A673 (cell line): Measurements from ENCODE around the gene OTOA. TPM values are rescaled to one million over a fixed set of nuclear protein-coding genes. Genes with fewer than 3 reads are reported as not detected.
A peak's percentile ranks its signal among the peaks of the same experiment; 100 is the strongest.

Source experiments
- BruUV-seq: library from RNA; stranded (reverse); fragments of 400-500 nt; replicated peaks from 2 replicates; lab custom pipeline; 2021; lab: Mats Ljungman, UMichigan
- CTCF ChIA-PET: fragments of 300-600 bp; sonication (Branson Sonifier 250); formaldehyde crosslinking; loops from one replicate; lab custom pipeline; 2022; ENCODE audit warnings: antibody characterized with exemption; lab: Charles Lee
- POLR2A ChIA-PET: fragments of 300-600 bp; sonication (Branson Sonifier 250); formaldehyde crosslinking; loops from one replicate; lab custom pipeline; 2022; ENCODE audit warnings: antibody characterized with exemption; ENCODE audit not compliant: low non-redundant PET; lab: Charles Lee
- DNase-seq: peaks from one replicate; pipeline ENCODE4 v3.0.0-alpha.2; 2015; ENCODE audit warnings: low spot score
- H3K27ac ChIP-seq: fragments of 200-600 bp; sonication (generic); 2 replicates; pipeline ENCODE4 v1.5.1; 2016; ENCODE audit warnings: mixed run types, low read depth, mild to moderate bottlenecking, mixed read lengths, antibody characterized with exemption, low read length; ENCODE audit not compliant: poor library complexity, severe bottlenecking
- H3K27me3 ChIP-seq: fragments of 200-600 bp; sonication (generic); replicated peaks from 2 replicates; pipeline ENCODE4 v1.6.1; 2017; ENCODE audit warnings: mixed run types, low read depth, mild to moderate bottlenecking, mixed read lengths, antibody characterized with exemption, low read length; ENCODE audit not compliant: insufficient read depth, poor library complexity
- H3K36me3 ChIP-seq: fragments of 200-600 bp; sonication (generic); 2 replicates; pipeline ENCODE4 v1.6.1; 2016; ENCODE audit warnings: mixed run types, mild to moderate bottlenecking, mixed read lengths, antibody characterized with exemption, low read length; ENCODE audit not compliant: insufficient read depth, poor library complexity, severe bottlenecking
- H3K4me1 ChIP-seq: fragments of 200-600 bp; sonication (generic); 2 replicates; pipeline ENCODE4 v1.6.1; 2017; ENCODE audit warnings: mixed run types, mild to moderate bottlenecking, mixed read lengths, antibody characterized with exemption, low read length; ENCODE audit not compliant: insufficient read depth, poor library complexity, severe bottlenecking
- H3K4me3 ChIP-seq: fragments of 200-600 bp; sonication (generic); 2 replicates; pipeline ENCODE4 v1.5.1; 2016; ENCODE audit warnings: low read depth, mixed run types, mild to moderate bottlenecking, mixed read lengths, low read length; ENCODE audit not compliant: poor library complexity, severe bottlenecking
- H3K9me3 ChIP-seq: fragments of 200-600 bp; sonication (generic); 2 replicates; pipeline ENCODE4 v1.6.1; 2016; ENCODE audit warnings: mixed run types, low read depth, mild to moderate bottlenecking, mixed read lengths, antibody characterized with exemption, low read length; ENCODE audit not compliant: poor library complexity, severe bottlenecking
- CTCF ChIP-seq: fragments of 300-800, 200-600 bp; sonication (generic); conservative IDR thresholded peaks from 2 replicates; pipeline ENCODE4 v1.5.1; 2017; ENCODE audit warnings: low read depth, mild to moderate bottlenecking, antibody characterized with exemption, low read length, moderate library complexity, mixed read lengths
- EZH2 ChIP-seq: fragments of 200-600 bp; sonication (generic); IDR thresholded peaks from 2 replicates; pipeline ENCODE4 v1.6.1; 2017; ENCODE audit warnings: borderline replicate concordance, low read depth, mild to moderate bottlenecking, mixed read lengths, antibody characterized with exemption, low read length; ENCODE audit not compliant: poor library complexity, severe bottlenecking
- intact Hi-C: fragments of 100-400 bp; cut with micrococcal nuclease; formaldehyde crosslinking; loops from one replicate; pipeline ENCODE4 v1.10.0; 2022; ENCODE audit not compliant: unreplicated experiment
- total RNA-seq: library from RNA; stranded (reverse); gene quantifications from 2 replicates; pipeline ENCODE4 v1.2.3, GENCODE V29; 2021

The OTOA gene
- total RNA-seq, 1 experiment from 2014 or later: 0.13 TPM

- TF ChIP-seq EZH2 (no peak), CTCF (no peak)
- no TSS peak for BruUV-seq
- no peaks in the 10 kb centered on the region for H3K27me3 ChIP-seq
- peaks cover 6% of the 10 kb centered on the region for H3K36me3 ChIP-seq
- intact Hi-C loops: no loop called here
- H3K4me3 ChIP-seq: no peak overlapping the region
- peak; percentile 38 for DNase-seq
- CTCF ChIA-PET: no interaction called here
- H3K4me1 ChIP-seq: peaks cover 44% of the 10 kb centered on the region
- no peaks in the 10 kb centered on the region for H3K9me3 ChIP-seq
- H3K27ac ChIP-seq: peak overlapping the region; percentile 53
- POLR2A ChIA-PET: no interaction called here
Observed at GRCh38 chr16:21618281-21618680, 45.5 kb upstream of the OTOA start.

GRCh38 chr16:21619765-21620425 lies 43.9 kb upstream of the OTOA start:
- TF ChIP-seq EZH2: no peak
- no peak for TF ChIP-seq CTCF
- ChIA-PET CTCF (no interaction called here), POLR2A (no interaction called here)
- H3K27me3 ChIP-seq: no peaks in the 10 kb centered on the region
- peaks cover 28% of the 10 kb centered on the region for H3K4me1 ChIP-seq
- no TSS peak for BruUV-seq
- no peak for DNase-seq
- peaks cover 7% of the 10 kb centered on the region for H3K36me3 ChIP-seq
- intact Hi-C loops: no loop called here
- H3K9me3 ChIP-seq: no peaks in the 10 kb centered on the region
- H3K4me3 ChIP-seq: no peak overlapping the region
- H3K27ac ChIP-seq: no peak overlapping the region

- H3K27ac ChIP-seq: no peak overlapping the region
- no peaks in the 10 kb centered on the region for H3K9me3 ChIP-seq
- TF ChIP-seq CTCF: no peak
- no peak for TF ChIP-seq EZH2
- H3K27me3 ChIP-seq: no peaks in the 10 kb centered on the region
- DNase-seq: no peak
- CTCF ChIA-PET: no interaction called here
- intact Hi-C loops: no loop called here
- H3K36me3 ChIP-seq: peaks cover 9% of the 10 kb centered on the region
- BruUV-seq: no TSS peak
- no peak overlapping the region for H3K4me3 ChIP-seq
- H3K4me1 ChIP-seq: peaks cover 23% of the 10 kb centered on the region
- POLR2A ChIA-PET: no interaction called here
Observed at GRCh38 chr16:21620592-21620991, 43.2 kb upstream of the OTOA start.
